HCT116 (cell line): ENCODE measurements around the gene MAP2K2. TPM values are rescaled to one million over a fixed set of nuclear protein-coding genes. Genes with fewer than 3 reads are reported as not detected.

Source experiments
- ATAC-seq: fragments of 200-7000 bp; cut with Tn5 transposase; 2 replicates; pipeline ENCODE4 v1.9.1; 2020; ENCODE audit warnings: mild to moderate bottlenecking, moderate library complexity
- BruUV-seq: library from RNA; stranded (reverse); fragments of 400-500 nt; replicated peaks from 2 replicates; lab custom pipeline; 2021; lab: Mats Ljungman, UMichigan
- CTCF ChIA-PET: fragments of 300-600 bp; sonication (Branson Sonifier 250); formaldehyde crosslinking; loops from one replicate; lab custom pipeline; 2021; ENCODE audit warnings: antibody characterized with exemption; lab: Charles Lee
- POLR2A ChIA-PET: fragments of 300-600, 350-600 bp; sonication (Branson Sonifier 250); formaldehyde crosslinking; loops from one replicate; lab custom pipeline; 2021; ENCODE audit warnings: antibody characterized with exemption; lab: Charles Lee
- RAD21 ChIA-PET, 2 experiments: fragments of 300-600 bp; sonication (Branson Sonifier 250); formaldehyde crosslinking; loops; one replicate each; lab custom pipeline; 2023; ENCODE audit warnings: low total read pairs in 2 of 2; ENCODE audit not compliant: uncharacterized antibody in 2 of 2, unreplicated experiment in 2 of 2, low non-redundant PET in 1 of 2; lab: Charles Lee
- DNase-seq: peaks from one replicate; pipeline ENCODE4 v3.0.0-alpha.2; 2010; ENCODE audit warnings: low read depth, low spot score
- H2AFZ ChIP-seq: fragments of 200-600 bp; shearing (Covaris generic), sonication (generic); 2 replicates; pipeline ENCODE4 v1.6.1; 2017; ENCODE audit warnings: low read depth, mixed run types, mixed read lengths, antibody characterized with exemption, low read length; ENCODE audit not compliant: poor library complexity, severe bottlenecking
- H3K27ac ChIP-seq: 2 replicates; pipeline ENCODE4 v1.5.1; 2012; ENCODE audit warnings: low read depth, low read length
- H3K27me3 ChIP-seq: fragments of 200-600 bp; sonication (generic); 2 replicates; pipeline ENCODE4 v1.6.1; 2016; ENCODE audit warnings: mixed run types, low read length, mixed read lengths; ENCODE audit not compliant: insufficient read depth
- H3K36me3 ChIP-seq, 2 experiments: fragments of 200-500 bp in 1 of 2; fragments of 200-600 bp in 1 of 2; sonication (Bioruptor generic) in 1 of 2; sonication (generic) in 1 of 2; 2 replicates each; pipeline versions ENCODE4 v1.5.1 to v1.6.1; 2014 to 2016; ENCODE audit warnings: low read length in 2 of 2, inconsistent platforms in 1 of 2, mixed read lengths in 1 of 2, mixed run types in 1 of 2; ENCODE audit not compliant: insufficient read depth in 2 of 2, control insufficient read depth in 1 of 2
- H3K4me1 ChIP-seq, 2 experiments: fragments of 200-600 bp in 1 of 2; sonication (generic) in 1 of 2; 2 replicates each; pipeline versions ENCODE4 v1.5.1 to v1.6.1; 2012 to 2017; ENCODE audit warnings: low read length in 2 of 2, inconsistent platforms in 1 of 2, mild to moderate bottlenecking in 1 of 2, mixed read lengths in 1 of 2, mixed run types in 1 of 2, moderate library complexity in 1 of 2; ENCODE audit not compliant: insufficient read depth in 2 of 2, control insufficient read depth in 1 of 2
- H3K4me2 ChIP-seq: fragments of 200-600 bp; sonication (generic); 2 replicates; pipeline ENCODE4 v1.6.1; 2017; ENCODE audit warnings: mixed run types, low read length, mixed read lengths
- H3K4me3 ChIP-seq, 2 experiments: fragments of 200-600 bp in 1 of 2; sonication (generic) in 1 of 2; replicated peaks in 1 of 2; 2 replicates each; pipeline ENCODE4 v1.5.1; 2011 to 2016; ENCODE audit warnings: low read length in 2 of 2, control low read depth in 1 of 2, low read depth in 1 of 2, mild to moderate bottlenecking in 1 of 2, mixed read lengths in 1 of 2, mixed run types in 1 of 2
- H3K79me2 ChIP-seq: fragments of 200-600 bp; sonication (generic); 2 replicates; pipeline ENCODE4 v1.6.1; 2017; ENCODE audit warnings: mild to moderate bottlenecking, mixed run types, low read length, moderate library complexity, mixed read lengths; ENCODE audit not compliant: insufficient read depth
- H3K9ac ChIP-seq: fragments of 200-600 bp; sonication (generic); 2 replicates; pipeline ENCODE4 v1.6.1; 2016; ENCODE audit warnings: low read length, mixed read lengths
- H3K9me2 ChIP-seq: fragments of 200-600 bp; sonication (generic), shearing (Covaris generic); 2 replicates; pipeline ENCODE4 v1.6.1; 2017; ENCODE audit warnings: mixed run types, mild to moderate bottlenecking, moderate library complexity; ENCODE audit not compliant: insufficient read depth
- H3K9me3 ChIP-seq, 2 experiments: fragments of 200-500 bp in 1 of 2; fragments of 200-600 bp in 1 of 2; sonication (Bioruptor generic) in 1 of 2; sonication (generic) in 1 of 2; 2 replicates each; pipeline ENCODE4 v1.6.1; 2014 to 2017; ENCODE audit warnings: low read length in 2 of 2, mixed read lengths in 2 of 2, inconsistent platforms in 1 of 2, low read depth in 1 of 2, mild to moderate bottlenecking in 1 of 2, mixed run types in 1 of 2, moderate library complexity in 1 of 2; ENCODE audit not compliant: control insufficient read depth in 1 of 2, insufficient read depth in 1 of 2
- H4K20me1 ChIP-seq: fragments of 200-600 bp; sonication (generic), shearing (Covaris generic); 2 replicates; pipeline ENCODE4 v1.6.1; 2017; ENCODE audit warnings: mixed run types, mild to moderate bottlenecking, moderate library complexity; ENCODE audit not compliant: insufficient read depth
- CBX3 ChIP-seq: IDR thresholded peaks from 2 replicates; pipeline ENCODE4 v1.6.1; 2012; ENCODE audit warnings: low read depth
- CTCF ChIP-seq, 3 experiments: fragments of 200-600 bp in 1 of 3; sonication (generic) in 1 of 3; IDR thresholded peaks in 2 of 3; conservative IDR thresholded peaks in 1 of 3; 2 replicates each; pipeline ENCODE4 v1.5.1; 2012 to 2017; ENCODE audit warnings: low read depth in 2 of 3, low read length in 2 of 3, antibody characterized with exemption in 1 of 3, borderline replicate concordance in 1 of 3, control low read depth in 1 of 3, mild to moderate bottlenecking in 1 of 3, mixed read lengths in 1 of 3, mixed run types in 1 of 3, moderate library complexity in 1 of 3; ENCODE audit not compliant: insufficient read depth in 1 of 3
- EGR1 ChIP-seq: IDR thresholded peaks from 2 replicates; pipeline ENCODE4 v1.6.1; 2012; ENCODE audit warnings: low read depth
- ELF1 ChIP-seq: IDR thresholded peaks from 2 replicates; pipeline ENCODE4 v1.6.1; 2012; ENCODE audit warnings: low read depth, borderline replicate concordance
- EZH2 ChIP-seq: fragments of 200-600 bp; sonication (generic); IDR thresholded peaks from 2 replicates; pipeline ENCODE4 v1.6.1; 2017; ENCODE audit warnings: antibody characterized with exemption, mixed run types
- FOSL1 ChIP-seq: IDR thresholded peaks from 2 replicates; pipeline ENCODE4 v1.6.1; 2012; ENCODE audit warnings: low read depth
- JUND ChIP-seq: IDR thresholded peaks from 2 replicates; pipeline ENCODE4 v1.6.1; 2012
- POLR2AphosphoS5 ChIP-seq: IDR thresholded peaks from 2 replicates; pipeline ENCODE4 v1.6.1; 2011; ENCODE audit warnings: mild to moderate bottlenecking, low read depth, low read length, moderate library complexity
- RAD21 ChIP-seq: IDR thresholded peaks from 2 replicates; pipeline ENCODE4 v1.6.1; 2012; ENCODE audit warnings: low read depth, mild to moderate bottlenecking
- SRF ChIP-seq: IDR thresholded peaks from 2 replicates; pipeline ENCODE4 v1.6.1; 2012; ENCODE audit warnings: low read depth
- TCF7L2 ChIP-seq: IDR thresholded peaks from 2 replicates; pipeline ENCODE4 v1.7.0; 2011; ENCODE audit warnings: borderline replicate concordance, inconsistent platforms; ENCODE audit not compliant: insufficient read depth, insufficient read length; ENCODE audit errors: extremely low read depth
- YY1 ChIP-seq: IDR thresholded peaks from 2 replicates; pipeline ENCODE4 v1.6.1; 2011; ENCODE audit warnings: low read length, low read depth, moderate library complexity, mild to moderate bottlenecking; ENCODE audit not compliant: insufficient replicate concordance; ENCODE audit errors: extremely low read depth
- ZBTB33 ChIP-seq: IDR thresholded peaks from 2 replicates; pipeline ENCODE4 v1.6.1; 2011; ENCODE audit warnings: mild to moderate bottlenecking, low read length, moderate library complexity; ENCODE audit not compliant: insufficient replicate concordance; ENCODE audit errors: extremely low read depth
- ZFX ChIP-seq: fragments of 450-650 bp; IDR thresholded peaks from 2 replicates; pipeline ENCODE4 v1.6.1; 2017
- ZNF274 ChIP-seq: fragments of 200-500 bp; sonication (Bioruptor generic); IDR thresholded peaks from 2 replicates; pipeline ENCODE4 v1.6.1; 2014; ENCODE audit warnings: mild to moderate bottlenecking, low read depth, low read length, inconsistent platforms
- intact Hi-C: fragments of 100-400 bp; cut with micrococcal nuclease; formaldehyde crosslinking; loops from 2 replicates; pipeline ENCODE4 v1.10.0; 2022
- total RNA-seq: library from RNA; stranded (reverse); gene quantifications from one replicate; pipeline ENCODE4 v1.2.1, GENCODE V29; 2021; ENCODE audit not compliant: unreplicated experiment
- TF ChIP-seq, protein P1 (sequence below): IDR thresholded peaks from 2 replicates; pipeline ENCODE4 v1.6.1; 2012
- TF ChIP-seq, protein P2 (sequence below): IDR thresholded peaks from 2 replicates; pipeline ENCODE4 v1.6.1; 2012

Gene MAP2K2
- total RNA-seq, 1 experiment from 2014 or later: 186 TPM

DNA sequence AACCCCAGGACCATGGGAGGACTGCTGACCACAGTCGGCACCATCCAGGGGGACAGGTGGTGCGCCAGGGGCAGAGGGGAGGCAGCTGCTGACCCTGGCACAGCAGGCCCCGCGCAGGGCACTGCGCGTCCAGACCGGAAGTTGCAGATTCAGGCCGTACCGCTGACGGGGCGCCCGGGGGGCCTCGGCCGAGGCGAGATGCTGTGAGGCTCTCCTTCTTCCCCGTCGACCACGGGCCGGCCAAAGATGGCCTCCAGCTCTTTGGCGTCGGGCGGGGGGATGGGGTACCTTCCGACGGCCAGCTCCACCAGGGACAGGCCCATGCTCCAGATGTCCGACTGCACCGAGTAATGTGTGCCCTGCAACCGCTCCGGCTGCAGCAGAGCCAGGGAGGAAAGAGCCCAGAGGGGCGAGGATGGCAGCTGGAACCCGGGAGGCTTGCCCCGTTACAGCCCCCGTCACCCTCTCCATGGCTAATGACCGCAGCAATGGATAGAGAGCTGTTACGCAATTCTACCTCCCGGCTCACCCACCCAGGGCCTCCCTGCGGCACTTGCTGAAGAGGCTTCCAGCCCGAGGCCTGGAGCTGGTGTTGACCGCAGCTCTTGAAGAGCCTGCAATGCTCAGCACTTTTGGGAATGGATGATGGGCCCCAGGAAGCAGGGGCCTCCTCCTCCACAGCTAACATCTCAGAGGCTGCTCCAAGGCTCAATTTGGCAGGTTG is 24.7 kb downstream of the MAP2K2 start:
- H2AFZ ChIP-seq: no peak overlapping the region
- no peak for DNase-seq
- H3K9ac ChIP-seq: no peak overlapping the region
- no peak overlapping the region for H3K4me3 ChIP-seq
- H3K4me1 ChIP-seq: peaks cover 0 to 10% of the 10 kb centered on the region in 2 experiments; a peak in 3 of 4 replicates
- TSS peak; percentile 22 for BruUV-seq
- CTCF ChIA-PET: no interaction called here
- POLR2A ChIA-PET: no interaction called here
- TF ChIP-seq EZH2 (no peak), RAD21 (no peak), FOSL1 (no peak), CBX3 (no peak), ZFX (no peak), ZBTB33 (no peak), JUND (no peak), CTCF (IDR thresholded peaks at IDR 0.05 in 2 of 3, conservative IDR thresholded peaks at IDR 0.05 in 1 of 3; ENCODE audit: borderline replicate concordance in 1 of 3, insufficient read depth in 1 of 3, low read depth in 2 of 3, low read length in 2 of 3) (no peak), ZNF274 (no peak), TCF7L2 (no peak), ELF1 (no peak), EGR1 (no peak), POLR2AphosphoS5 (no peak), YY1 (no peak), SRF (no peak)
- TF ChIP-seq, protein P1, sequence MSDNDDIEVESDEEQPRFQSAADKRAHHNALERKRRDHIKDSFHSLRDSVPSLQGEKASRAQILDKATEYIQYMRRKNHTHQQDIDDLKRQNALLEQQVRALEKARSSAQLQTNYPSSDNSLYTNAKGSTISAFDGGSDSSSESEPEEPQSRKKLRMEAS: no peak
- TF ChIP-seq, protein P2, sequence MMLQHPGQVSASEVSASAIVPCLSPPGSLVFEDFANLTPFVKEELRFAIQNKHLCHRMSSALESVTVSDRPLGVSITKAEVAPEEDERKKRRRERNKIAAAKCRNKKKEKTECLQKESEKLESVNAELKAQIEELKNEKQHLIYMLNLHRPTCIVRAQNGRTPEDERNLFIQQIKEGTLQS: no peak
- H3K27ac ChIP-seq: no peak overlapping the region
- RAD21 ChIA-PET: no interaction called here
- H4K20me1 ChIP-seq: no peaks in the 10 kb centered on the region
- H3K27me3 ChIP-seq: no peaks in the 10 kb centered on the region
- no peaks in the 10 kb centered on the region for H3K9me3 ChIP-seq
- intact Hi-C loops: no loop called here
- no peaks in the 10 kb centered on the region for H3K79me2 ChIP-seq
- no peak overlapping the region for H3K4me2 ChIP-seq
- no peak for ATAC-seq
- H3K9me2 ChIP-seq: no peaks in the 10 kb centered on the region
- peaks cover 14 to 20% of the 10 kb centered on the region in 2 experiments for H3K36me3 ChIP-seq
